NCI-H187 (cell line): ENCODE measurements around the gene KDF1.

Experiments
- DNase-seq, 2 experiments: peaks; one replicate each; lab custom pipeline; 2025; lab: John Stamatoyannopoulos, UW

Gene KDF1, protein sequence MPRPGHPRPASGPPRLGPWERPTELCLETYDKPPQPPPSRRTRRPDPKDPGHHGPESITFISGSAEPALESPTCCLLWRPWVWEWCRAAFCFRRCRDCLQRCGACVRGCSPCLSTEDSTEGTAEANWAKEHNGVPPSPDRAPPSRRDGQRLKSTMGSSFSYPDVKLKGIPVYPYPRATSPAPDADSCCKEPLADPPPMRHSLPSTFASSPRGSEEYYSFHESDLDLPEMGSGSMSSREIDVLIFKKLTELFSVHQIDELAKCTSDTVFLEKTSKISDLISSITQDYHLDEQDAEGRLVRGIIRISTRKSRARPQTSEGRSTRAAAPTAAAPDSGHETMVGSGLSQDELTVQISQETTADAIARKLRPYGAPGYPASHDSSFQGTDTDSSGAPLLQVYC

DNA sequence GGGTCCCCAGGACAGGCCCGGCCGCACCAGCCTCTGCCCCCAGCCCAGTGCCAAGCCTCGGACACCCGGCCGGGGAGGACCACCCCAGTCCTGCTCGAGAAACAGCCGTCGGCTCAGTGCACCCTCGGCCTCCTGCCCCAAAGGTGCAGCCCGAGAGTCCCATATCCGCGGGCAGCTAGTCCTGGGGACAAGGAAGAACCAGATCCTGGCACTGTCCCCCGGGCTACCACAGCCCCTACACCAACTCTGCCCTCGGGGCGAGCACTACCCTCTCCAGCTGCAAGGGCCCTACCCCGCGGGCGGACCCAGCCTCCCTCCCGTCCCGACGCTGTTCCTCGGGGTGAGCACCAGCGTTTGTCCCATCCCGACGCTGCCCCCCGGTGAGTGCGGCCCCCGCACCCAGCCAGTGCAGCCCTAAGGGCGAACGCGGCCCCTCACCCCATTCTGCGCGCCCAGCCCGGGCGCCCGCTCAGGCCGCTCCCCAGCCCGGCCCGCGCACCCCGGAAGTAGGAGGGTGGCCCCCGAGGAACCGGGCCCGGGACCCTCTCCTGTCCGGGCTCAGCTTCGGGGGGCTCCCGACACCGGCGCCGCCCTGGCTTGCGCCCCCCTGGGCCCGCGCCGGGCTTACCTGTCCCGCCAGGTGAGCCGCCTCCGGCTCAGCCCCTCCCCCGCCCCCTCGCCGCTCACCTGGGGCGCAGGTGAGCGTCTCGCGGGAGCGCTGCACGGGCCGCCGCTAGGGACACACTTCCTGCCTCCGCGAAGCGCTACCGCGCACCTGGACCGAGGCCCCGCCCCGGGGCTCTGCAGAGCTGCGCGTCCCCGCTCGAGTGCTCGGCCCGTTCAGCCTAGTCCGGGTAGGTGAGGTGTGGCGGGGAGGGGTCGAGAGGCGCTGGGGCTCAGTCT, at the start of gene KDF1:
Gene KDF1, minus strand, starts transcription at position 747 of the 903 bp plus-strand sequence. CDS start 8,088 bp downstream, outside the sequence.
- DNase-seq = peak; percentile 53 to 79

DNA sequence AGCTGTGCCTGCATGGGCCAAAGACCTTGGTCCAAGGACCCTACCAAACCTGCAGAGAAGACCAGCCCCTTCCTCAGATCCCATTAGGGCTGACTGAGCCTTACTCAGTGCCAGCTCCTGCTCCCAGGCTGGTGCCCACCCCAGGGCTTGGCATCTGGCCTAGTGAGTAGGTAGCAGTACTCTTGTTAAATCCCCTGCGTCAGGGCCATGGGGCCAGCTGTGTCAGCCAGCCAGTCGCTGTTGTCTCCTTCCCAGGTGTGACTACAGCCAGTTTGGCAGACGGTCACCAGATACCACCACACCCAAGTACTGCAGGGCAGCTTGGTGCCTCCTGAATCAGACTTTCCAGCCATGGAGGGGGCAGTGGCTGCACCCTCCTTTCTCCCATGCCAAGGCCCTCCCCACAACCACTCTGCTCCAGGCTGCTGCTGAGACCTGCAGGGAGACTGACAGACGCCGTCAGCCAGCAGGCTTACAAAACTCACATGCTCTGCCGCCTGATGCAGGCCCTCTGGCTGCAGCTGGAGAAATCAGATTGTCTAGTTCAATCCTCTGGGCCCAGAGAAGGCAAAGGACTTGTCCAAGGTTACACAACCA, 49.4 kb upstream of the KDF1 start:
- no peak for DNase-seq

DNA sequence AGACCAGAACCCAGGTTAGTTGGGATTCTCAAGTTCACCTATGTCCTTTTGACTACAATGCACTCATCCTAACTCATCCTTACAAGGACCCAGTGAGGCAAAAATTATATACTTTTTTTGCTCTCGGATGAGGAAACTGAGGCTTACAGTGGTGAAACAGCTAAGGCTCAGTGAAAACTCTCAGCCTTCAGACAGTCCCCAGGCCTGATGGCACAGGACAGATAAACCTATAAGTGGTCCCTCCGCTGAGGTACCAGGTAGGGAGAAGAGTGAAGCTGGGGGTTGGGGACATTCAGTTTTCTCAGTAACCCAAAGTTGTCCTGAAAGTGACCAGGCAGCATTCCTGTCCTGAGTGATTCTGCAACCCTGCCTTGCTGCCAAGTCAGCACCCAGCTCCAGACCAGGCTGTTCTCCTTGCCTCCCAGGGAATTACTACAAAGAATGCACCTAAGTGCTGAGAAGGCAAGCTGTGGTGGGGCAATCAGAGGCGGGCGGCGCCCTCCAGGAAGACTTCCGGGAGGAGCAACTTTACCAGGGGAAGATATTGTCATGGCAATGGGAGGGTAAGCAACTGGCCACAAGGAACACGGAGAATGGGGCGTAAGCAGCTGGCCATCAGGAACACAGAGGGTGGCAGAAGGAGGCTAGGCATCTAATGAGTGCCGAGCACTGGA, 47.8 kb upstream of the KDF1 start:
- DNase-seq = no peak

DNA sequence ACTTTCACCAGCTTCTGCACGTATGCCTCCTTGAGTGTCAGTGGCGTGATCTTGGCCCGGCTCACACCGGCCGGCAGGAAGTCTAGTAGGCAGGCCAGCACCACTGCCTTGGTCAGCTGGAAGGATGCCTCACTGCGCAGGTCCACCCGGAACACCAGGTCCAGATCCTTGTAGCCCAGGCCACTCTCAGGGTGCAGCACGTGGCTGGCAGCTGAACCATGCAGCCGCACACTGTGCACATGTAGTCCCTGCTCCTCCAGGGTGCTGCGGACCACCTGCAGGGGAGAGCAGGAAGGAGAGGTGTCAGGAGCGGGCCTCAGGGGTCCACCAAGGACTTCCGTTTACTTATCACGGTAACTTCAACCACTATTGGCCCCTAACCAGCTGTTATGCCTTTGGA, 46.4 kb upstream of the KDF1 start:
- no peak for DNase-seq

DNA sequence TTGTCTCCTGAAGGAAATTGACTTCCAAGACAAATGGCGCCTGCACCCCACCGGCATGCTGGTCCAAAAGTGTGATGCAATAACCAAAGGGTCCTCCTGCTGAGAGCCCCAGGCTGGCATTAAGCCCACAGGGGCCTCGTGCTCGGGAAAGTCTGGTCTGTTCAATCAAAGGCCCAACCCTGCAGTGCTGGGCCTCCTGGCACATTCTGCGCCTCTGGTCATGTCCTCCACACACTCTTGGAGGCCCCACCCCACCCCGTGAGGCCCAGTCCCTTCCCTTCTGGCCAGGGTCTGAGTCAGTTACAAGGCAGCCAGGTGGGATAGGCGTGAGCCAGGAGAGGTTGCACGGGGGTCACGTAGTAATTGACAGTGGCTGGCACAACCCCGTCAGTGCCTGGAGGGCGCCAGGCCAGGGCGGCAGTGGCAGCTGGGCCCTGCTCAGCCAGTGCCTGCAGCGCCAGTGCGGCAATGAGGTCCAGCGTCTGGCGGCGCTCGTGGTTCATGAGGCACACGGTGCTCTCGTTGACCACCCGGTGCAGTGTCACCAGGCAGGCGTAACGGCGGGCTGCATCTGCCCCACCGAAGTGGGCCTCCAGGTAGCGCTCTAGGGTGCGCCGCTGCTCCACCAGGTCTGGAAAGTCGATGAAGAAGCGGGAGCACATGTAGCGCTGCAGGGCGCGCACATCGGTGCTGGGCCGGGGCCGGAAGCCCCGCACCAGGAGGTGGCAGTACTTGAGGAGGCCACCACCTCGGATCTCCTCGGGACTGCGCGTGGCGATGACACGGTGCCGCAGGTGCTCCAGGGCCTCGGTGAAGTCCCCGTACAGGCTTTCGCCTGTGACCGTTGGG, 45.6 kb upstream of the KDF1 start:
- DNase-seq = no peak

DNA sequence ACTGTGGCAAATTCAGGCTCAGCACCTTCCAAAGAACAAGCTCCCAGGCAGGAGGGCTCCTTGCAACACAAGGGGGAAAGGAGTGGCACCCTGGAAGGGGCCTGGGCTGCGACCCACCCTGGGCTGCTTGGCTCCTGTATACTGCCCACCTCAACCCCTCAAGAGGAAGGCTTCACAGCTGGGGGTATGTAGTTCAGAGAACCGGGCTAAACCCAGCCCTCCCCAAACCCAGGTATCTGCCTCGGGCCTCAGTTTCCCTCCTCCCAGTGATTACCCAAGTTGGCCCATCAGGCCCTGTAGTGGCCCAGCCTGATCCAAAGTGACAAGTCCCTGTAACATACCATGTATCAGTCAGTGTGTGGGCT, 44.9 kb upstream of the KDF1 start:
- no peak for DNase-seq

DNA sequence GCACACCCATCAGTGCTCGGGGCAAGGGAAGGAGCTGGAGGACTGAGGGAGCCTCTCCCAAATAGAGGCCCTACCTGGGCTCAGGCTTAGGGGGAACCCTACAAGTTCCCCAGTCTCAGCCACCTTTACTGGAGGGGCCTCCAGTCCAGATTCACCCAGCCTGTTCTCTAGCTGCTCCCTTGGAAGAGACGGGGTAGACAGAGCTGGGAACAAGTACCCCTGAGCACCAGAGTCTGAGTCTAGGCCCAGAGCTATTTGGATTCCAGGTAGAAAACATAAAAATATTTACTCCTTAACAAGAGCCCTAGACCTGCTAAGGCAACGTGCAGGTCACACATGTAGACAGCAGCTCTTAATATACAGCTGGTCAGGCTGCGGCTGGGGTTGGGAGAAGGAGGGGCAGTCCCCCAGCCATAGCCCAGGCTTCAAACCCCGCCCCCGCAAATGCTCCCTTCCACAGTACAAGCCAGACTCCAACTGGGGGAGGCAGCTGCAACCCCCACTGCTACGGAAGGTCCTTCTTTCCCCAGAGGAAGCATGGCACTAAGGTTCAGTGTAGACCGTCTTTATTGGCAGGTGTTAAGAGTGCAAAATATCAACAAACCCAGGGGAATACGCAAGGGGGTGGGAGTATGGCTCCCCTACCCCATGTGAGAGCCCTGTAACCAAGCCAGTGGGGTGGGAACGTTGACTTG, 44.4 kb upstream of the KDF1 start:
- no peak for DNase-seq

DNA sequence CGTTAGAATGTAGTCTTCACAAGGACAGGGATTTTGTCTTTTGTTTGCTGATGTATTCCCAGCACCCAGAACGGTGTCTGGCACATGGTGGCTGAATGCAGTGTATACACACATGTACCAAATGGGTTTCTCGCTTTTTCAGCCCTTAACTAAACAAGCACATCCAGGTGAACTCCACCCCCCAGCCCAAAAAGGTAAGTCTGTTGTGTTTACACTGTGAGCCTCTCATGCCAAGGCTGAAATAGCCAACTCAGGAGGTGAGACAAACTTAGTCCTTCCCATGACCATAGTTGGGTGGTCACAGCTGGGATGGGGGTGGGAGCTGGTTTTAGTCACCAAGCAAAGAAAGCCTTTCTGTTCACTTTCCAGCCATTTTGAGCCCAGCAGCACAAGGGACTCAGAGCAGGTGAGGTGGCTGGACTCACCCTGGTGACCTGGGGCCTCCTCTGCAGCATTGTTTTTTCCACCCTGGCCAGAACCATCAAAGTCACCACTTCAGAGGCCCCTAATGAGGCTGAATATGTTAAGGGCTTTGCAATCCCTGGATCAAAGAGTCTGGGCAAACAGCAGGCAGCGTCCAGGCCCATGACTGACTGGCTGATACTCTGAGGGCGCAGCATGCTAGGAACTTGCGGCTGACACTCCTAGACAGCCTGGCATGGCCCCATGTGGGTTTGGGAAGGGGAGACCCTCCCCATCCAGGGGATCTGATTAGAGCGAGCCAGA, 43.6 kb upstream of the KDF1 start:
- DNase-seq = no peak

DNA sequence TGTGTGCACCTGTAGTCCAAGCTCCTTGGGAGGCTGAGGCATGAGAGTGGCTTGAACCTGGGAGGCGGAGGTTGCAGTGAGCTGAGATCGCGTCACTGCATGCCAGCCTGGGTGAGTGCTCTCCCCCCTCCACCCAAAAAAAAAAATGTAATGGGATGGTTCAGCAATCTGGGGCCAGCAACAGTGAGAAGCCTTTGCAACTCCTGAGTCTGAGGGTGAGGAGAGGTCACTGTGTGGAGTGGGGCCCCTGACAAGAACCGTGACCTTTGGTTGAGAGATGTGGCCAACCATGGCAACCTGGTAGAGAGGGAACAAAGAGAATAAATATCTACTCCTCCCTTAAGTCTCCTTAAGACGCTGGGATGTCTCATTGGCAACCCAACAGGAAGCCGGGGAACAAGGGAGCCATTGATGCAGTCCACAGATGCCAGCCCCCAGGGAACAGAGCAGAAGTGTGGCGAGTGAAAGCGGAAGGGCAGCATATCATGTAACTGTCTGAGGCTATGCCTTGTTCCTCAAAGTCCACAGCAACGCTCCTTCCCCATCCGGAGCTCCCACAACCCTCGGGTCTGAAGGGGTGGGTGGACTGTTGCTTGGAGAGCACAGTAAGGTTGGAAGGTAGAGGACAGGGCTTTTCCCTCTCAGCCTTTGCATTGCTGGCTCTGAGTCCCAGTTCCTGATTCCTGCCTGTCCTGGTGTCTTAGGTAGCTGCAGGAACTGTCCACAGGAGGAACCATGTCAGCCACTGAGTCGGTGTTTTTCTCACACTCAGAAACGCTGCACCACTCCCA, 41.5 kb upstream of the KDF1 start:
- no peak for DNase-seq

DNA sequence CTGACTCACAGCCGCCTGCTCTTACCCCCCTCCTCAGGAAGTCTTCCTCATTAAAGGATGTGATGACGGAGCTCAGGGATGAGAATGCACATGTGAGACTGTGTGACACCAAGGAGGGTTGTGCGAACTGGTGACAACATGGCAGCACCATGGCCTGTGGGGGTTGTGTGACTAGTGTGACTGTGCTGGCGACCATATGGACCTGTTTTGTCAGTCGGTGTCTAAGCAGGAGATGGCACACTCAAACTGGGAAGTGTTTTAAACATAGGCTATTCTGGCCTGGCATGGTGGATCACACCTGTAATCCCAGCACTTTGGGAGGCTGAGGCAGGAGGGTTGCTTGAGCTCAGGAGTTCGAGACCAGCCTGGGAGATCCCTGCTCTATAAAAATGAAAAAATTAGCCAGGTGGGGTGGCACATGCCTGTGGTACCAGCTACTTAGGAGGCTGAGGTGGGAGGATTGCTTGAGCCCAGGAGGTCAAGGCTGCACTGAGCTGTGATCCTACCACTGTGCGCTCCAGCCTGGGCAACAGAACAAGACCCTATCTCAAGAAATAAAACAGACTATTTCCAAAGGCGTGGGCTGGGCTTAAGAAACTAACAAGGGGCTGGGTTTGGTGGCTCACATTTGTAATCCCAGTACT, 40.7 kb upstream of the KDF1 start:
- DNase-seq = no peak

DNA sequence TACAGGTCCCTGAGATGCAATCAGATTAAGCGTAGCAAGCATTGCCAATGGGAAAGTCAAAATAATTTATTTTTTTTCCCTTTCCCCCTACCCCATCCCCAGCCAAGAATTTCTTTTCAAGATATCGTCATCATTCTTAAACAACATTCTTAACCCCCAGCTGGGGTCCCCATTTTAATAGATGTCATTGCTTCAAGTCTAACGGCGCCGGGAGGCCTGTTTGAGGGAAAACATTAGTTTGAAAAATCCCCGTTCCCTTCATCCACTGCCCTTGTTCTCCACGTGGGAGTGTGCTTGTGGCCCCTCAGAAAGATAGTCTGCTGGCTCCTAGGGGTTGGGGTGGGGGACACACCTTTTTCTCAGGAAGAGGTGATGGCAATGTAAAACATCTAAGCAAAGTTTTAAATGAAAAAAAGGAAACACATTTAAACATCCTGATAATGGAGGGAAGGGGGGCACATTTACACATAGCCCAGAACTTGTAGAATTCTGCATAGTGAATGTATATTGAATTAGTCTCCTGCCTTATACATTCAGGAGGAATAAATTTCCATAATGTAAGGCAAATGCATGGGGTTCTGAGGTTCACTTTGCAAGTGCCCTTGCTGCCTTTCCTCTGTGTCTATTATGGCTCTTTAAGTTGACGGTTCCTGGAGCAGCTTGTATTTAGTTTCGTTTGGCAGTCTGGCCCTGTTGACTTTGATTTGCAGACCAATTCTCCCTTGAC, 40.0 kb upstream of the KDF1 start:
- DNase-seq = no peak

DNA sequence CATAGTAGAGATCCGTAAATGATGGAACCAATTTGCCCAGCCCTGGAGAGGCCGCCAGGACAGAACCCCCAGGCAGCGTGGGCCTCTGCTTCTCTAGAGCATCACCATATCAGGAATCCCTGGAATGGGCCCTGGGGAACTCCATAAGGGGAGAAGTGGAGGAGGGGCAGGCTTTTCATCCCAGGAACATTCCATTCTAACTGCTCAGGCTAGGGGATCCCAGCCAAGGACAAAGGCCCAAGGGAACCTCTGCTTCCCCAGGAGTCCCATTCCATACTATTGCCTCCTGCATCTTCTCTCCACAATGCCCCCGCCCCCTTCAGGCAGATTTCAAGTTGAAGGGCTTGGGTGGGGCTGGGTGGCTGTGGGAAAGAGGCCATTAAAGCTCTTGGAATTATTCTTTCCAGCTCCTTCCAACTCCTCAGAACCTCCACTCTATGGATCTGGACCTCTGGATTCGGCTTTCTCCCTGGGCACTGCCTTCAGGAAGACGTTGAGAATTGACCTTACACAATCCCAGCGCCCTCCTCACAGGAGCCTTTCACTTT, 39.2 kb upstream of the KDF1 start:
- no peak for DNase-seq

DNA sequence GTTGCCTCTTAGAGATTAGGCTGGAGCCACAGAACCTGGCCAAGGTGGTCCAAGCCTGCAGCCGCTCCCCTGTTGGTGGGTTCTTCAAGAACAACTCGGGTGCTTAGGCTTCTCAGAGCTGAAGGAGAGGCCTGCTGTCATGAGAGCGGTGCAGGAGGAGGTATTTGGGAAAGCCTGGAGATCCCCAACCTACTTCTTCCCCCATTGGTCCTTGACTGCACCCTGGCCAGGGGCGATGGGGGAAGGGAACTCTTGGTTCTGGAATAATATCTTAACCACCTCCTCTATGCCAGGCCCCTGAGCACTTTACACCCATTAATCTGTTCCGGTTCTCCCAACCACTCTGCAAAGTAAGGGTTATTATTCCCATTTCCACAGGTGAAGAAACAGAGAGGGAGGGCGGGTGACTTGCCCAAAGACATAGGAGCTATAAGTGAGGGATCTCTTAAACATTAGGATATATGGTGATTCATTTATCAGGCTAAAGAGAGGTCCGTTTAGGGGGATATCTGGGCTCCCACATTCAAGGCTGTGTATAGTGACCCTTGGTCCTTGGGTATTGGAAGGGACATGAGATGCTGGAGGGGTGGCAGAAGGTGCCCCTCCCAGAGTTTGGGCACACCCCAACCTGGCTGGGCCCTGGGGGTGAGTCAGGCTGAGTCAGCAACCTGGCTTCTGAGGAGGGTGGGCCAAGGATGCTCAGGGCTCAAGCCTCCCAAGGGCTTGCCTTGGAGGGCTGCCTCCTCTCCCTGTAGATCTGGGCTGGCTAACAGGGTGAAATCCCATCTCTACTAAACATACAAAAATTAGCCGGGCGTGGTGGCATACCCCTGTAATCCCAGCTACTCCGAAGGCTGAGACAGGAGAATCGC, 38.4 kb upstream of the KDF1 start:
- DNase-seq = no peak

DNA sequence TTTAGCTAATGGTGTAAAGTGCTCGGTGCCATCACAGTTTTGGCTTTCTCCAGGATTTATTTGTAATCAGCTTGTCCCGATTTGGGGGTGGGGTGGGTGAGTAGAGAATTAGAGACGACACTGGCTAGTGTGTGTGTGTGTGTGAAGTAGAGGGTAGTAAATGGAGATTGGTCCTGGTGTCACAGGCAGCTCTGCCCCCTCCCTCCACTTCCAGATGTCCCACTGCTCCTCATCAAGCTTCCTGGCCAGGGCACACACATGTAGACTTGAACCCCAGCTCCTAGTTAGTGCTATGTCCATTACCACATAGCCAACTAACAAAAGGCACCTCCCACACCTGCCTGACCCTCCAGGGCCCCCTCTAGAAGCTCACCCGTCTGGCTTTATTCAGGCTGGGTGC, 36.4 kb upstream of the KDF1 start:
- DNase-seq = no peak

DNA sequence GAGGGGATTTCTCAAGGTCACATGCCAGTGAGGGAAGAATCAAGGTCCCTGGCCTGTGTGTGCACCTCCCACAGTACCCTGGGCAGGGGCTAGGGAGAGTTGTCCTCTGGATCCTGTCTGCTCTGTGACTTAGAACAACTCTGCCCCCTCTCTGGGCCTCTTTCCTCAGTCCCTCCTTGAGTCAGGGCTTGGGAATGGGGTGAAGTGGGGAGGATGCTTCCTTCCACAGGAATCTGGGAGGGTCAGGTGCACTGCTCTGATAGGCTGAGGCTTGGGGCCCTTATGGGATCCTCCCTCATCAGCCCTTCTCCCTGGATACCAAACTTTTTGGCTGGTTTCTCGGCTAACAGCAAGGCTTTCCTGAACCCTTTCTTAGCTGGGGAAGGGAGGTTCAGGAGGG, 35.8 kb upstream of the KDF1 start:
- no peak for DNase-seq

DNA sequence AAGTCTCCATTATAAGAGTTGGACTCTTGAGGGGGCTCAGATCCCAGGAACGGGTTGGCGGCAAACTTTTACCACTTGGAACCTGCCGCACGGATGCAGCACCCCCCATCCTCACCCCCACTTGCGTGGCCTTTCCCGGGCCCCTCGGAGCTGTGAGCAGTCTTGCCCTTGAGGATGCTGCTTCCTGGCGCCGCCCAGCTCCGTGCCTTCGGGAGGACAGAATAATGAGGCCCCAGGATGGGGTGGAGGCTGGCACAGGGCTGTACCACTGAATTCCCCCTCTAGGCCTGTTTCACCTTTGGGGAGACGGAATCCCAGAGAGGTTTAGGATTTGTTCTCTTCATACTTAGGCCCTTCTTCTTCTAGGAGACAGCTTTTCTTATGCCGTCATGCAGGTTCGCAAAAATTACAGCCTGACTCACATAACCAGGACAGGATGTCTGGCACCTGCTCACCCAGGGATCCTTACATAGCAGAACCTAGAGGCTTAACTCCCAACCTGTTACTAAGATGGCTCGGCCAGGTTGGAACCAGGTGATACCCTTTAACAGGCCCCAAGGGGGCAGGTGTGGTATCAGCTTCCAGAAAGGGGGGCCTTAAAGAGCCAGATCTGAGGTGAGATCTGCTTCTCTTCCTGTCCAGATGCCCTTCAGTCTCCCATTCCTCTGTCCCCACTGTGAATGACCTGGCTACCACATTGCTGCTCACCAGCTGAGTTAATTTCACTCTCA, 34.7 kb upstream of the KDF1 start:
- DNase-seq = peak; percentile 25 to 28
